ENCODE measurements around the gene IRAK2. TPM values are rescaled to one million over a fixed set of nuclear protein-coding genes. Genes with fewer than 3 reads are reported as not detected.

IRAK2 gene
- total and polyA plus RNA-seq, 2 of the 8 experiments (the other 6 are each of a cell fraction or from before 2014, with no cell fraction given), result 1.5 TPM

- Histone ChIP-seq H3K23ac (ENCODE audit: insufficient read length) (no peak overlapping the region), H2AK5ac (ENCODE audit: low read depth, low read length) (no peak overlapping the region), H2BK120ac (replicated peaks; ENCODE audit: low read depth, low read length) (no peak overlapping the region), H3K79me1 (ENCODE audit: low read depth, low read length) (no peaks in the 10 kb centered on the region), H3K4ac (replicated peaks; ENCODE audit: insufficient read length, low read depth, low read length) (no peak overlapping the region), H2BK12ac (ENCODE audit: low read depth, low read length) (no peak overlapping the region), H3K27me3 (replicated peaks in 1 of 4; ENCODE audit: control insufficient read depth in 3 of 4, extremely low read depth in 1 of 4, insufficient read depth in 3 of 4, low read length in 3 of 4) (no peaks in the 10 kb centered on the region), H3K14ac (ENCODE audit: insufficient read length) (no peak overlapping the region), H4K20me1 (replicated peaks in 1 of 2; ENCODE audit: control insufficient read depth in 1 of 2, insufficient read depth in 2 of 2, low read length in 2 of 2) (no peaks in the 10 kb centered on the region), H3K18ac (ENCODE audit: extremely low read depth, low read length) (no peak overlapping the region), H3K9ac (replicated peaks in 1 of 4; ENCODE audit: extremely low read depth in 1 of 4, low read depth in 3 of 4, low read length in 3 of 4) (no peak overlapping the region), H3K27ac (ENCODE audit: low read depth, low read length) (no peak overlapping the region), H3K79me2 (ENCODE audit: control insufficient read depth in 1 of 2, insufficient read depth in 2 of 2, low read length in 2 of 2) (no peaks in the 10 kb centered on the region), H3K23me2 (ENCODE audit: low read depth, low read length) (peaks cover 2% of the 10 kb centered on the region; the same call in 1 of the 2 replicates), H3K36me3 (ENCODE audit: control insufficient read depth in 2 of 4, insufficient read depth in 4 of 4, low read length in 3 of 4) (no peaks in the 10 kb centered on the region), H4K91ac (replicated peaks; ENCODE audit: insufficient read length, low read length) (no peak overlapping the region), H2BK15ac (ENCODE audit: low read length) (no peak overlapping the region), H2BK5ac (ENCODE audit: low read depth, low read length) (no peak overlapping the region), H2AFZ (ENCODE audit: low read length) (no peak overlapping the region), H3K4me1 (replicated peaks in 1 of 4; ENCODE audit: control insufficient read depth in 3 of 4, insufficient read depth in 4 of 4, low read length in 3 of 4) (peaks cover 0 to 7% (median 0%) of the 10 kb centered on the region in 4 experiments; a peak in 1 of 7 replicates), H2BK20ac (ENCODE audit: low read length) (no peak overlapping the region), H3K4me2 (ENCODE audit: insufficient read depth in 1 of 2, low read depth in 2 of 2, low read length in 2 of 2) (no peak overlapping the region), H3K4me3 (ENCODE audit: extremely low read depth in 1 of 4, insufficient read depth in 2 of 4, low read depth in 3 of 4, low read length in 4 of 4) (no peak overlapping the region), H4K8ac (ENCODE audit: extremely low read depth, insufficient read depth, low read length) (no peak overlapping the region), H3K9me3 (ENCODE audit: insufficient read depth in 2 of 2, low read depth in 1 of 2, low read length in 1 of 2) (no peaks in the 10 kb centered on the region), H3K56ac (replicated peaks; ENCODE audit: insufficient read length, low read depth, low read length) (no peak overlapping the region), H4K5ac (ENCODE audit: insufficient read length, low read depth, low read length) (no peak overlapping the region)
- DNase-seq (ENCODE audit: low read depth in 1 of 2, low spot score in 2 of 2) (no peak), FAIRE-seq (no peak)
- 84% methylated on average over 12 of the region's 12 CpGs; no CpG with 5 or more reads in 1 of the 2 experiments for WGBS, 2 experiments (ENCODE audit: extremely low coverage in 1 of 2, insufficient coverage in 1 of 2, insufficient read length in 1 of 2, insufficient replicate concordance in 2 of 2, low coverage in 1 of 2, low lambda C conversion rate in 2 of 2, missing lambda C conversion rate in 1 of 2)
- ChIA-PET CTCF (ENCODE audit: partially characterized antibody) (interaction anchor here (1.0 to 1.2 kb wide), 2 partner anchors 25 to 143 kb away, joined by 3 read pairs; no protein-coding TSS in a partner anchor), POLR2A (ENCODE audit: partially characterized antibody) (interaction anchor here (1.3 kb wide), 1 partner anchor 51 kb away, joined by 3 read pairs; the partner anchor contains the start of gene TATDN2)
- TF ChIP-seq NRF1 (IDR thresholded peaks at IDR 0.05; ENCODE audit: low read depth, low read length) (no peak), RXRA (IDR thresholded peaks at IDR 0.05; ENCODE audit: insufficient read depth, low read depth, low read length) (no peak), SRF (IDR thresholded peaks at IDR 0.05; ENCODE audit: low read depth, low read length) (no peak), POU5F1 (IDR thresholded peaks at IDR 0.05; ENCODE audit: low read depth, low read length) (no peak), RBBP5 (IDR thresholded peaks at IDR 0.05; ENCODE audit: borderline replicate concordance, low read depth, low read length) (no peak), ZNF274 (IDR thresholded peaks at IDR 0.05; ENCODE audit: borderline replicate concordance, extremely low read depth, low read length) (no peak), CBX5 (IDR thresholded peaks at IDR 0.05; ENCODE audit: low read depth, low read length) (no peak), CTCF (IDR thresholded peaks at IDR 0.05; ENCODE audit: control extremely low read depth in 1 of 3, insufficient read depth in 1 of 3, low read depth in 1 of 3, low read length in 3 of 3) (no peak)
Observed at GRCh38 chr3:10196389-10197052, 31.8 kb downstream of the IRAK2 start.

All from H1 (cell line).